RWPE1 (cell line): ENCODE measurements around the gene C1QL2.

Experiments
- CTCF ChIA-PET: fragments of 350-600 bp; sonication (Branson Sonifier 250); formaldehyde crosslinking; extraction: SDS; loops from one replicate; lab custom pipeline; 2021; lab: Yijun Ruan, JAX
- POLR2A ChIA-PET: fragments of 400-600 bp; formaldehyde crosslinking; extraction: SDS; loops from one replicate; lab custom pipeline; 2020; ENCODE audit warnings: antibody characterized with exemption; ENCODE audit not compliant: low non-redundant PET; lab: Yijun Ruan, JAX
- DNase-seq: peaks from one replicate; pipeline ENCODE4 v3.0.0; 2012; ENCODE audit warnings: low spot score
- H3K27ac ChIP-seq: fragments of 450-650 bp; 2 replicates; pipeline ENCODE4 v1.5.1; 2017
- TF ChIP-seq, protein P1 (sequence below): fragments of 450-650 bp; conservative IDR thresholded peaks from 2 replicates; pipeline ENCODE4 v1.5.1; 2017; ENCODE audit warnings: low read depth, mild to moderate bottlenecking

The C1QL2 gene

DNA sequence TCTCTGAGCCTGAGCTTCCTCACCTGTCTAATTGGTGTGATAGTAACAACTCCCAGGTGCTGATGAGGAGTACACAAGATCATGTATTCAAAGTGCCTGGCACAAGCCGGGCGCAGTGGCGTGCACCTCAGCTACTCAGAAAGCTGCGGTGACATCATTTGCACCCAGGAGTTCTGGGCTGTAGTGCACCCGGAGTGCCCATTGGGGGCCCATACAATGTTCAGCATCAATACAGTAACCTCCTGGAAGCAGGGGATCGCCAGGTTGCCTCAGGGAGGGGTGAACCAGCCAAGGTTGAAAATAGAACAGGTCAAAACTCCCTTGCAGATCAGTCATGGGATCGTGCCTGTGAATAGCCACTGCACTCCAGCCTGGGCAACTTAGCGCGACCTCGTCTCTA is 11.2 kb upstream of the C1QL2 start:
- no peak for DNase-seq
- ChIA-PET CTCF (interaction anchor here (0.5 kb wide), 1 partner anchor 133 kb away, joined by 4 read pairs; no protein-coding TSS in a partner anchor), POLR2A (no interaction called here)
- no peak overlapping the region for H3K27ac ChIP-seq
- TF ChIP-seq, protein P1, sequence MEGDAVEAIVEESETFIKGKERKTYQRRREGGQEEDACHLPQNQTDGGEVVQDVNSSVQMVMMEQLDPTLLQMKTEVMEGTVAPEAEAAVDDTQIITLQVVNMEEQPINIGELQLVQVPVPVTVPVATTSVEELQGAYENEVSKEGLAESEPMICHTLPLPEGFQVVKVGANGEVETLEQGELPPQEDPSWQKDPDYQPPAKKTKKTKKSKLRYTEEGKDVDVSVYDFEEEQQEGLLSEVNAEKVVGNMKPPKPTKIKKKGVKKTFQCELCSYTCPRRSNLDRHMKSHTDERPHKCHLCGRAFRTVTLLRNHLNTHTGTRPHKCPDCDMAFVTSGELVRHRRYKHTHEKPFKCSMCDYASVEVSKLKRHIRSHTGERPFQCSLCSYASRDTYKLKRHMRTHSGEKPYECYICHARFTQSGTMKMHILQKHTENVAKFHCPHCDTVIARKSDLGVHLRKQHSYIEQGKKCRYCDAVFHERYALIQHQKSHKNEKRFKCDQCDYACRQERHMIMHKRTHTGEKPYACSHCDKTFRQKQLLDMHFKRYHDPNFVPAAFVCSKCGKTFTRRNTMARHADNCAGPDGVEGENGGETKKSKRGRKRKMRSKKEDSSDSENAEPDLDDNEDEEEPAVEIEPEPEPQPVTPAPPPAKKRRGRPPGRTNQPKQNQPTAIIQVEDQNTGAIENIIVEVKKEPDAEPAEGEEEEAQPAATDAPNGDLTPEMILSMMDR, result no peak

DNA sequence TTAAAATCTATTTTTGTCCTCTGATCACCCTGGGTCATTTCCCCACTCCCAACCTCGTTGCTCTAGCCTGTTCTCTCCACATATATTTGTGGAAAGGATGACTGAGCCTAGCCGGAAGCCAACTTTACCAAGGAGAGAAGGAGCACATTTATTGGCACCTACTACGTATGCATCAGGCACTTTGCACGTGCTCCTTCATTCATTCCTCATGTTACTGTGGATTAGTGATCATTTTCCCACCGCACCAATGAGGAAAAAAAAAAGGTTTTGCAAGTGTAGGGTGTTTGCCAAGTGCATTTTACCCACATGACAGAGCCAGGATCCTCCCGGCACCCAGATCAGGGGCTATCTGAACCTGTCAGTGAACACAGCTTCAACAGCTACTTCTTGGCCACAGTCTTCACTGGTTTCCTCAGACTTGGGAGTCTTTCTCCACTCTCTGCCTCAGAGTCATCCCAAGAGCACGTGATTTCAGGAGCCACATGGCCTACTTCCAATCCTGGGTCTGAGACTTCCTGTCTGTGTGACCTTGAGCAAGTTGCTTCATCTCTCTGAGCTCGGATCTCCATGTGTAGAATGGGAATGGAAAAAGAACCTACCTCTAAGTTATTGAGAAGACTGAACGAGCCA is 1.9 kb upstream of the C1QL2 start:
- ChIA-PET CTCF (interaction anchor here (0.6 kb wide), 2 partner anchors 14 to 57 kb away, joined by 3 read pairs; no protein-coding TSS in a partner anchor), POLR2A (no interaction called here)
- TF ChIP-seq, protein P1, result no peak
- no peak for DNase-seq
- H3K27ac ChIP-seq, result no peak overlapping the region

DNA sequence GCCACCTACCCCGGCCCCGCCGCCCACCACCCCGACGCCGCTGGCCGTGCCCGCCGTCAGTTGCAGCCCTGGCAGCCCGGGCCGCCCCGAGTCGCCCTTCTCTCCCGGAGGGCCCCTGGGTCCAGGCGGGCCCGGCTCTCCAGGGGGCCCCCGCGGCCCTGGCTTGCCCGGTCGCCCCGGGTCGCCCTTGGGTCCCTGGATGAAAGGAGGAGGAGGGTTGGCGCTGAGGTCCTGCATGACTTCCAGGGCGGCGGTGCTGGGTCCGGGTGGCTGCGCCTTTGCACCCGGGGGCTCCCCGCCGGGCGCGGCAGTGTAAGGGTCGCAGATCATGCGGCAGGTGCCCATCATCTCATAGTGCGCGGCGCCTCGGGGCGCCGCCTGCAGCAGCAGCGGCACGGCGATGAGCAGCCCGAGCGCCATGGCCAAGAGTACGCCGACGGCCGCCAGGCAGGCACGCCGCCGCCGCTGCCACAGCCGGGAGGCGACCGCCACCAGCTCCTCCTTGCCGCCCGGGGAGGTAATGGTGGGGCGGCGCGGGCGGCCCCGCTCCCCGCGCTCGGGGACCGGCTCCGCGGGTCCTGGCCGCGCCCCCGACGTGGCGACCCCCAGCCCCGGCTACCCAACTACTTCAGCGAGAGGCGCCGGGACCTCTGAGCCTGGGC is 570 bp downstream of the C1QL2 start:
- TF ChIP-seq, protein P1, result no peak
- ChIA-PET CTCF (no interaction called here), POLR2A (no interaction called here)
- no peak overlapping the region for H3K27ac ChIP-seq
- no peak for DNase-seq

DNA sequence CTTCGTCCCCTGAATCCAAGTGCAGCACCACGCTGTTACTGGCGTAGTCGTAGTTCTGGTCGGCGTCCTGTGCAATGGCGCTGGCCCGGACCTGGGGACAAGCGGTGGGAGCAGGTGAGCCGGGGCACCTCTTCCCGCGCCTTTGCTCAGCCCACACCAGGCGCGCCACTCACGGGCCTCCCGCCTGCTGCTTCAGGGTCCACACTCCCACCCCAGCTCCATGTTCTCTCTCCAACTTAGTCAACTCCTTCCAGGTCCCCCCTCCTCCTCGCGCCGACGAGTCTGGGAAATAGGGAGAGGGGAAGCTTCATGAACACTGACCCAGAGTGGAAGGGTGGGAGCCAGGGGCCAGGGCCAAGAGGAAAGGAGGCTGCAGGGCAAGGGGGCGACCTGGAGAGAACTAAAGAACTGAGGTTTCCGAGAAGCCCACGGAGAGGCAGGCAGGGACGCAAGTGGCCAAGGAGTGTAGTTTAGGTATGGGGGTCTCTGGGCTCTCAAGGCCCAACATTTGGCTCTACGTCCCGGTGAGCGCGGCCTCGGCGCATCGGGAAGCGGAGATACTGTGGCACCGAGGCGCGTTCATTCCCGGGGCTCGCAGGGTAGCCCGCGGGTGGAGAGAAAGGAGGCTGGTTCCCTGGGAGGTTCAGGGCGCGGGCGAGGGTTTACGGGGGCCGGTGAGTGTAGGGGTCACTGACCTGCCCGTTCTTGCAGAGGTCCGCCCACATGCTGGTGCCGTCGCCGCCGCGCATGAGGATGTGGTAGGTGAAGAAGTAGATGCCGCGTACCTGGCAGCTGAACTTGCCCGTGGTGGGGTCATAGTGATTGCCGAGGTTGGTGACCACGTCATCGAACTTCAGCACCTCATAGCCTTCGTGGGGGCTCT is 1.4 kb downstream of the C1QL2 start:
- no peak for DNase-seq
- CTCF ChIA-PET, result no interaction called here
- no peak overlapping the region for H3K27ac ChIP-seq
- POLR2A ChIA-PET, result no interaction called here
- TF ChIP-seq, protein P1, result no peak

DNA sequence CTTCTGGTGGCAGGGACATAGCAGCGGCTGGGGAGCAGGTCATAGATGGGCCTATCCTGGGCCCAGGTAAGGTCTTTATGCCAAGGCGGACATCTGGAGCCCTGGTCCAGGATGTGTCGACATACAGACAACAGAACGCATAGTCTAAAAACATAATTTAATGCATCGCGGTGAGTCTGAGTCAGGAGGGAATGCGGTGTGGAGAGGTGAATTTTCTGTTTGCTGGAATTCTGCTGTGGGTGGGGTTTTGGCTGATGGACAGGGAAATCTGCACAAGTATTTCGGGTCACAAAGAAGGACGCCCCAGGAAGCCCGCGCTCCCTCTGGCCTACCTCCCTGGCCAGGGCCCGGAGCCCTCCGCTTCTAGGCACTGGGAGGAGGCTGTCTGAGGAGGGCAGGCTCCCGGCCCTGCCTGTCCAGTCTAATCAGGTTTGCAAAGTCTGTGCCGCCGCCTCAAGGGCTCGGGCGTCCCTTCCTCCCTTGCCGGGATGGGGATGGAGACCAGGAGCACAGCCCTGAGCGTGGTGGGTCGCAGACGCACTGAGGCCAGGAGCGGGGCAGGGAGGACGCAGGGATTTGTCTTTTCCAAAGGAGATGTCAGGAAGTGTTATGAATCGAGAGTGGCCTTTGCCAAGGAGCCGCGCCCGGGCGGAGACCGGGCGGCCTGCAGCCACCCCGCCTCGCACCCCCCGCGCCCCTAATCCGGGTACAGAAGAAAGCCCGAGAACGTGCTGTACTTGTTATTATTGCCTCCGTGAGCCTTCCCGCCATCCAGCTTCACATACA is 2.3 kb downstream of the C1QL2 start:
- ChIA-PET POLR2A (interaction anchor here (0.6 kb wide), 1 partner anchor 18 kb away, joined by 3 read pairs; no protein-coding TSS in a partner anchor), CTCF (no interaction called here)
- DNase-seq, result peak; percentile 10
- H3K27ac ChIP-seq, result no peak overlapping the region
- TF ChIP-seq, protein P1, result no peak

DNA sequence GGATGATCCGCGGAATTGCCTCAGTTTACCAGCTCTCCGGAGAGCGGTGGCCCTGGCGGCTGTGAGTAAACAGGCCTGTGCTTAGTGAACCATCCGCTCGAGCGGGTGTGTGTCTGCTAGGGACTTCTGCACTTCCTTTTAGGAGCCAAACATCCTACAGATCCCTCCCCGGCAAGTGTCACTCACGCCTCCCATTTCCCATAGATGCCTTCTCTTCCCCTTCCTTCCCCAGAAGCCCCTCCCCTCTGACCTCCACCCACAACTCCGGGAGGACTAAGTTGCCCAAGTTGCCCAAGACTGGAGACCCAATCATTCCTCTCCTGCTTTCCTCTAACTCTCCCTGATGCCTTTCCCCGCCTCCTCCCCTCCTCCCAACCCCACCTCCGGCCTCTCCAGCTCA is 2.9 kb downstream of the C1QL2 start:
- no peak for DNase-seq
- POLR2A ChIA-PET, result interaction anchor here (0.6 kb wide), 1 partner anchor 17 kb away, joined by 3 read pairs; no protein-coding TSS in a partner anchor
- CTCF ChIA-PET, result no interaction called here
- TF ChIP-seq, protein P1, result no peak
- no peak overlapping the region for H3K27ac ChIP-seq
